Measurements from ENCODE around the gene LRRC75B. TPM values are rescaled to one million over a fixed set of nuclear protein-coding genes. Genes with fewer than 3 reads are reported as not detected.

LRRC75B gene
- total RNA-seq, 1 experiment from 2014 or later, result 7.9 TPM

DNA sequence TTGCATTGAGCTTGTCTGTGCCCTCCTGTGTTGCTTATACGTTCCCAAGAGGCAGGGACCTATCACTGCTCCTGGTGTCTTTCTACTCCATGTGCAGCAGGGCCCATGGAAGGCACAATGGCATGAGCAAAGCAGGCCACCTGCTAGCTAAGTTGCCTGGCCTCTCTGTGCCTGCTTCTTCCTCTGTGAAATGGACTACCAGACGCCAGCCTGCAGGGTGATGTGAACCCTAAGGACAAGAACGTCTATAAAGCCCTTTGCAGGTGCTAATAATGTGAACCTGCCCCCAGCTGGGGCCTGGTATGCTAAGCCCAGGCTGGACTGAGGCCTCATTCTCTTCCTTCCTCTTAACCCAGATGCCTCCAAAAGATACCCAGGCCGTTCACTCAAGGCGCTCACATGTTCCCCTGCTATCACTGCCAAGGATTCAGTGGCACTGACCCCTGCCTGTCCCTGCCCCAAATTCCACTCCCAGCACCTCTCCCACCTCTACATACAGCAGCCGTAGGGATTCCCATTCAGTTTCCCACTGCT, 41.9 kb downstream of the LRRC75B start:
- no peaks in the 10 kb centered on the region for H4K20me1 ChIP-seq (ENCODE audit: insufficient read depth)
- no peaks in the 10 kb centered on the region for H3K27me3 ChIP-seq (ENCODE audit: insufficient read depth, low read length)
- no peaks in the 10 kb centered on the region for H3K9me2 ChIP-seq (ENCODE audit: insufficient read depth)
- intact Hi-C loops (cut with micrococcal nuclease), result no loop called here
- no peak overlapping the region for H3K9ac ChIP-seq (ENCODE audit: low read length)
- peaks cover 6 to 13% of the 10 kb centered on the region in 2 experiments; a peak in 3 of 4 replicates for H3K4me1 ChIP-seq (ENCODE audit: control insufficient read depth in 1 of 2, insufficient read depth in 2 of 2, low read length in 2 of 2)
- peaks cover 0 to 10% of the 10 kb centered on the region in 2 experiments; a peak in 2 of 4 replicates for H3K36me3 ChIP-seq (ENCODE audit: control insufficient read depth in 1 of 2, insufficient read depth in 2 of 2, low read length in 2 of 2)
- H3K4me2 ChIP-seq (ENCODE audit: low read length), result no peak overlapping the region
- RAD21 ChIA-PET (ENCODE audit: low non-redundant PET in 1 of 2, low total read pairs in 2 of 2, uncharacterized antibody in 2 of 2, unreplicated experiment in 2 of 2), result no interaction called here
- H3K9me3 ChIP-seq (ENCODE audit: control insufficient read depth in 1 of 2, insufficient read depth in 1 of 2, low read depth in 1 of 2, low read length in 2 of 2), result no peaks in the 10 kb centered on the region
- peaks cover 41% of the 10 kb centered on the region for H3K79me2 ChIP-seq (ENCODE audit: insufficient read depth, low read length)
- no peak overlapping the region for H2AFZ ChIP-seq (ENCODE audit: low read depth, low read length, poor library complexity, severe bottlenecking)
- ATAC-seq (no peak), DNase-seq (ENCODE audit: low read depth, low spot score) (no peak)
- TF ChIP-seq CBX3 (IDR thresholded peaks at IDR 0.05; ENCODE audit: low read depth) (no peak), JUND (IDR thresholded peaks at IDR 0.05) (no peak), ZNF274 (IDR thresholded peaks at IDR 0.05; ENCODE audit: low read depth, low read length) (no peak), CEBPB (IDR thresholded peaks at IDR 0.05; ENCODE audit: low read depth) (no peak), SIN3A (IDR thresholded peaks at IDR 0.05; ENCODE audit: low read depth) (no peak), SRF (IDR thresholded peaks at IDR 0.05; ENCODE audit: low read depth) (no peak), SP1 (IDR thresholded peaks at IDR 0.05; ENCODE audit: low read depth) (no peak), ZFX (IDR thresholded peaks at IDR 0.05) (no peak), POLR2A (IDR thresholded peaks at IDR 0.05; ENCODE audit: borderline replicate concordance, extremely low read depth, insufficient read depth, insufficient read length) (no peak)
- TF ChIP-seq, protein P1, sequence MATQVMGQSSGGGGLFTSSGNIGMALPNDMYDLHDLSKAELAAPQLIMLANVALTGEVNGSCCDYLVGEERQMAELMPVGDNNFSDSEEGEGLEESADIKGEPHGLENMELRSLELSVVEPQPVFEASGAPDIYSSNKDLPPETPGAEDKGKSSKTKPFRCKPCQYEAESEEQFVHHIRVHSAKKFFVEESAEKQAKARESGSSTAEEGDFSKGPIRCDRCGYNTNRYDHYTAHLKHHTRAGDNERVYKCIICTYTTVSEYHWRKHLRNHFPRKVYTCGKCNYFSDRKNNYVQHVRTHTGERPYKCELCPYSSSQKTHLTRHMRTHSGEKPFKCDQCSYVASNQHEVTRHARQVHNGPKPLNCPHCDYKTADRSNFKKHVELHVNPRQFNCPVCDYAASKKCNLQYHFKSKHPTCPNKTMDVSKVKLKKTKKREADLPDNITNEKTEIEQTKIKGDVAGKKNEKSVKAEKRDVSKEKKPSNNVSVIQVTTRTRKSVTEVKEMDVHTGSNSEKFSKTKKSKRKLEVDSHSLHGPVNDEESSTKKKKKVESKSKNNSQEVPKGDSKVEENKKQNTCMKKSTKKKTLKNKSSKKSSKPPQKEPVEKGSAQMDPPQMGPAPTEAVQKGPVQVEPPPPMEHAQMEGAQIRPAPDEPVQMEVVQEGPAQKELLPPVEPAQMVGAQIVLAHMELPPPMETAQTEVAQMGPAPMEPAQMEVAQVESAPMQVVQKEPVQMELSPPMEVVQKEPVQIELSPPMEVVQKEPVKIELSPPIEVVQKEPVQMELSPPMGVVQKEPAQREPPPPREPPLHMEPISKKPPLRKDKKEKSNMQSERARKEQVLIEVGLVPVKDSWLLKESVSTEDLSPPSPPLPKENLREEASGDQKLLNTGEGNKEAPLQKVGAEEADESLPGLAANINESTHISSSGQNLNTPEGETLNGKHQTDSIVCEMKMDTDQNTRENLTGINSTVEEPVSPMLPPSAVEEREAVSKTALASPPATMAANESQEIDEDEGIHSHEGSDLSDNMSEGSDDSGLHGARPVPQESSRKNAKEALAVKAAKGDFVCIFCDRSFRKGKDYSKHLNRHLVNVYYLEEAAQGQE (IDR thresholded peaks at IDR 0.05; ENCODE audit: low read depth), result no peak
- TF ChIP-seq, protein P2, sequence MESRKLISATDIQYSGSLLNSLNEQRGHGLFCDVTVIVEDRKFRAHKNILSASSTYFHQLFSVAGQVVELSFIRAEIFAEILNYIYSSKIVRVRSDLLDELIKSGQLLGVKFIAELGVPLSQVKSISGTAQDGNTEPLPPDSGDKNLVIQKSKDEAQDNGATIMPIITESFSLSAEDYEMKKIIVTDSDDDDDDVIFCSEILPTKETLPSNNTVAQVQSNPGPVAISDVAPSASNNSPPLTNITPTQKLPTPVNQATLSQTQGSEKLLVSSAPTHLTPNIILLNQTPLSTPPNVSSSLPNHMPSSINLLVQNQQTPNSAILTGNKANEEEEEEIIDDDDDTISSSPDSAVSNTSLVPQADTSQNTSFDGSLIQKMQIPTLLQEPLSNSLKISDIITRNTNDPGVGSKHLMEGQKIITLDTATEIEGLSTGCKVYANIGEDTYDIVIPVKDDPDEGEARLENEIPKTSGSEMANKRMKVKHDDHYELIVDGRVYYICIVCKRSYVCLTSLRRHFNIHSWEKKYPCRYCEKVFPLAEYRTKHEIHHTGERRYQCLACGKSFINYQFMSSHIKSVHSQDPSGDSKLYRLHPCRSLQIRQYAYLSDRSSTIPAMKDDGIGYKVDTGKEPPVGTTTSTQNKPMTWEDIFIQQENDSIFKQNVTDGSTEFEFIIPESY (IDR thresholded peaks at IDR 0.05; ENCODE audit: extremely low read depth, insufficient replicate concordance, low read length), result no peak
- BruUV-seq (replicated peaks), result no TSS peak
- POLR2A ChIA-PET, result no interaction called here
- H3K27ac ChIP-seq (ENCODE audit: low read depth, low read length), result no peak overlapping the region
- CTCF ChIA-PET, result no interaction called here
- H3K4me3 ChIP-seq (replicated peaks in 1 of 2; ENCODE audit: low read depth in 1 of 2, low read length in 2 of 2), result no peak overlapping the region
